RWPE2 (cell line): ENCODE measurements around the gene COX6A2.

Source experiments
- ATAC-seq: fragments of 200-7000 bp; cut with Tn5 transposase; 3 replicates; pipeline ENCODE4 v1.9.1; 2021; ENCODE audit warnings: low read depth
- DNase-seq: peaks from one replicate; pipeline ENCODE4 v3.0.0-alpha.2; 2020; ENCODE audit warnings: low spot score
- H3K27ac ChIP-seq: fragments of 450-650 bp; 2 replicates; pipeline ENCODE4 v1.5.1; 2017; ENCODE audit warnings: mild to moderate bottlenecking; ENCODE audit not compliant: poor library complexity, severe bottlenecking
- H3K27me3 ChIP-seq: fragments of 250-450 bp; sonication (Bioruptor Pico); 2 replicates; pipeline ENCODE4 v1.5.1; 2021; ENCODE audit warnings: mild to moderate bottlenecking, moderate library complexity; ENCODE audit not compliant: insufficient read depth, poor library complexity, severe bottlenecking
- H3K36me3 ChIP-seq: fragments of 250-450 bp; sonication (Bioruptor Pico); 2 replicates; pipeline ENCODE4 v1.5.1; 2020; ENCODE audit warnings: low read depth, mild to moderate bottlenecking, moderate library complexity
- H3K4me1 ChIP-seq: fragments of 250-450 bp; sonication (Bioruptor Pico); 2 replicates; pipeline ENCODE4 v1.5.1; 2021; ENCODE audit warnings: mild to moderate bottlenecking, moderate library complexity; ENCODE audit not compliant: insufficient read depth, poor library complexity, severe bottlenecking
- H3K4me3 ChIP-seq: fragments of 250-450 bp; sonication (Bioruptor Pico); 2 replicates; pipeline ENCODE4 v1.5.1; 2021; ENCODE audit warnings: mild to moderate bottlenecking, moderate library complexity; ENCODE audit not compliant: severe bottlenecking
- H3K9me3 ChIP-seq: fragments of 250-450 bp; sonication (Bioruptor Pico); 2 replicates; pipeline ENCODE4 v1.5.1; 2021; ENCODE audit warnings: mild to moderate bottlenecking, moderate library complexity; ENCODE audit not compliant: severe bottlenecking
- CTCF ChIP-seq: fragments of 450-650 bp; IDR thresholded peaks from one replicate; pipeline ENCODE4 v1.5.1; 2017; ENCODE audit warnings: mild to moderate bottlenecking, moderate library complexity; ENCODE audit not compliant: poor library complexity, severe bottlenecking

The COX6A2 gene

GRCh38 chr16:31464348-31464769, 36.2 kb upstream of the COX6A2 start:
- Histone ChIP-seq H3K4me1 (peaks cover 10% of the 10 kb centered on the region), H3K27ac (no peak overlapping the region), H3K9me3 (no peaks in the 10 kb centered on the region), H3K27me3 (no peaks in the 10 kb centered on the region), H3K4me3 (no peak overlapping the region), H3K36me3 (0 out of 2 replicates have a peak, but pooled peaks cover 3% of the 10 kb centered on the region)
- TF ChIP-seq CTCF = no peak
- no peak for DNase-seq
- no peak for ATAC-seq

- H3K9me3 ChIP-seq = no peaks in the 10 kb centered on the region
- no peaks in the 10 kb centered on the region for H3K27me3 ChIP-seq
- DNase-seq = peak; percentile 56
- H3K4me1 ChIP-seq = peaks cover 10% of the 10 kb centered on the region
- ATAC-seq = no peak
- H3K36me3 ChIP-seq = peaks cover 8% of the 10 kb centered on the region; the same call in 1 of the 2 replicates
- H3K27ac ChIP-seq = no peak overlapping the region
- TF ChIP-seq CTCF = no peak
- no peak overlapping the region for H3K4me3 ChIP-seq
These were observed 34.0 kb upstream of the COX6A2 start for GRCh38 chr16:31461921-31462804.

- ATAC-seq = no peak
- no peaks in the 10 kb centered on the region for H3K9me3 ChIP-seq
- no peak overlapping the region for H3K4me3 ChIP-seq
- no peak for TF ChIP-seq CTCF
- peaks cover 13% of the 10 kb centered on the region for H3K4me1 ChIP-seq
- no peak overlapping the region for H3K27ac ChIP-seq
- H3K36me3 ChIP-seq = peaks cover 12% of the 10 kb centered on the region; the same call in 1 of the 2 replicates
- DNase-seq = peak; percentile 4
- no peaks in the 10 kb centered on the region for H3K27me3 ChIP-seq
These were observed 33.2 kb upstream of the COX6A2 start for GRCh38 chr16:31461201-31461920.

- Histone ChIP-seq H3K4me3 (peak overlapping the region; percentile 74), H3K27ac (peak overlapping the region; percentile 81), H3K27me3 (no peaks in the 10 kb centered on the region), H3K36me3 (peaks cover 10% of the 10 kb centered on the region; the same call in 1 of the 2 replicates), H3K4me1 (peaks cover 13% of the 10 kb centered on the region), H3K9me3 (no peaks in the 10 kb centered on the region)
- peak; percentile 77 for TF ChIP-seq CTCF
- ATAC-seq (no peak), DNase-seq (no peak)
These were observed 32.4 kb upstream of the COX6A2 start for GRCh38 chr16:31460582-31461002.
